ENCODE results near the gene BMI1.
A peak's percentile ranks its signal among the peaks of the same experiment; 100 is the strongest.

The BMI1 gene

GRCh38 chr10:22370320-22370719, 49.4 kb downstream of the BMI1 start:
- no peaks in the 10 kb centered on the region for H3K9me3 ChIP-seq (replicated peaks; ENCODE audit: insufficient read depth, low read length)
- H3K36me3 ChIP-seq (replicated peaks; ENCODE audit: insufficient read depth, low read length), result no peaks in the 10 kb centered on the region
- H2AFZ ChIP-seq (ENCODE audit: low read length), result peak overlapping the region; percentile 77
- H3K79me2 ChIP-seq (ENCODE audit: low read length), result no peaks in the 10 kb centered on the region
- H3K4me2 ChIP-seq (ENCODE audit: low read depth, low read length), result peak overlapping the region; percentile 52
- TF ChIP-seq EZH2 (optimal IDR thresholded peaks at IDR 0.05; ENCODE audit: low read depth, low read length) (no peak), CTCF (IDR thresholded peaks at IDR 0.05; ENCODE audit: low read length) (no peak), EZH2phosphoT487 (IDR thresholded peaks at IDR 0.05; ENCODE audit: low read length) (no peak)
- DNase-seq, result no peak
- H3K27ac ChIP-seq (ENCODE audit: low read length), result peak overlapping the region; percentile 9; the same call in 1 of the 2 replicates
- H3K27me3 ChIP-seq (replicated peaks; ENCODE audit: insufficient read depth, low read length), result no peaks in the 10 kb centered on the region
- H3K4me1 ChIP-seq (ENCODE audit: low read length), result peaks cover 34% of the 10 kb centered on the region
- H3K9ac ChIP-seq (ENCODE audit: low read length), result 0 out of 2 replicates have a peak overlapping the region, but pooled peaks have one; percentile 3
- no peaks in the 10 kb centered on the region for H4K20me1 ChIP-seq (ENCODE audit: insufficient read depth, low read length)
- H3F3A ChIP-seq (ENCODE audit: insufficient read depth, low read length), result no peaks in the 10 kb centered on the region
- H3K4me3 ChIP-seq (ENCODE audit: low read length), result no peak overlapping the region
- H3K9me2 ChIP-seq (replicated peaks; ENCODE audit: insufficient read depth, low read length), result no peaks in the 10 kb centered on the region

DNA sequence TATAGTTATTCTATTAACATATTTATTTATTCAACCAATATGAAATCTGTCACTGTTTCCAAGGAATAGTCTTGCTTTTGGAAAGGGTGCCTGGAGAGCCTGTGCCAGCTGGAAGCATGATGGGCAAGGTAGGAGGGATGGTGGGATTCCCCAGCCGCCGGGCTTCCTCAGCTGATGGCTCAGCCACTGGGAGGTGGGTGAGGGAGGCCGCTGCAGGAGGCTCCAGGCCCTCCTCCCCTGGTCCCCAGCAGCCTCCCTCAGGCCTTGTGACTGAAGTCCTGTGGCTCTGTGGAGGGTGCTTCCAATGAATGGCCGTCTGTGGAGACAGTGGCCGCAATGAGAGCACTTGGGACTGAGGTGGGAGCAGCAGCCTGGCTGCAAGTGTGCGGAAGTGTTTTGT, 51.4 kb downstream of the BMI1 start:
- H3K9ac ChIP-seq (ENCODE audit: low read length), result no peak overlapping the region
- no peak overlapping the region for H3K4me3 ChIP-seq (ENCODE audit: low read length)
- H4K20me1 ChIP-seq (ENCODE audit: insufficient read depth, low read length), result no peaks in the 10 kb centered on the region
- H3K27me3 ChIP-seq (replicated peaks; ENCODE audit: insufficient read depth, low read length), result no peaks in the 10 kb centered on the region
- no peak overlapping the region for H3K27ac ChIP-seq (ENCODE audit: low read length)
- H3K79me2 ChIP-seq (ENCODE audit: low read length), result no peaks in the 10 kb centered on the region
- no peak overlapping the region for H3K4me2 ChIP-seq (ENCODE audit: low read depth, low read length)
- no peaks in the 10 kb centered on the region for H3K9me3 ChIP-seq (replicated peaks; ENCODE audit: insufficient read depth, low read length)
- no peaks in the 10 kb centered on the region for H3K36me3 ChIP-seq (replicated peaks; ENCODE audit: insufficient read depth, low read length)
- no peak for DNase-seq
- no peak for TF ChIP-seq CTCF (IDR thresholded peaks at IDR 0.05; ENCODE audit: low read length)
- no peak for TF ChIP-seq EZH2phosphoT487 (IDR thresholded peaks at IDR 0.05; ENCODE audit: low read length)
- TF ChIP-seq EZH2 (optimal IDR thresholded peaks at IDR 0.05; ENCODE audit: low read depth, low read length), result no peak
- H3F3A ChIP-seq (ENCODE audit: insufficient read depth, low read length), result no peaks in the 10 kb centered on the region
- H3K4me1 ChIP-seq (ENCODE audit: low read length), result peaks cover 21% of the 10 kb centered on the region
- H3K9me2 ChIP-seq (replicated peaks; ENCODE audit: insufficient read depth, low read length), result no peaks in the 10 kb centered on the region
- H2AFZ ChIP-seq (ENCODE audit: low read length), result no peak overlapping the region

GRCh38 chr10:22372917-22373316, 52.0 kb downstream of the BMI1 start:
- Histone ChIP-seq H3K27me3 (replicated peaks; ENCODE audit: insufficient read depth, low read length) (no peaks in the 10 kb centered on the region), H3K27ac (ENCODE audit: low read length) (no peak overlapping the region), H3K9me2 (replicated peaks; ENCODE audit: insufficient read depth, low read length) (no peaks in the 10 kb centered on the region), H3K4me3 (ENCODE audit: low read length) (no peak overlapping the region), H3K36me3 (replicated peaks; ENCODE audit: insufficient read depth, low read length) (no peaks in the 10 kb centered on the region), H3K9me3 (replicated peaks; ENCODE audit: insufficient read depth, low read length) (no peaks in the 10 kb centered on the region), H3K4me2 (ENCODE audit: low read depth, low read length) (no peak overlapping the region), H2AFZ (ENCODE audit: low read length) (no peak overlapping the region), H3F3A (ENCODE audit: insufficient read depth, low read length) (no peaks in the 10 kb centered on the region), H3K4me1 (ENCODE audit: low read length) (peaks cover 17% of the 10 kb centered on the region), H3K9ac (ENCODE audit: low read length) (no peak overlapping the region), H4K20me1 (ENCODE audit: insufficient read depth, low read length) (no peaks in the 10 kb centered on the region), H3K79me2 (ENCODE audit: low read length) (no peaks in the 10 kb centered on the region)
- no peak for DNase-seq
- no peak for TF ChIP-seq CTCF (IDR thresholded peaks at IDR 0.05; ENCODE audit: low read length)
- TF ChIP-seq EZH2 (optimal IDR thresholded peaks at IDR 0.05; ENCODE audit: low read depth, low read length), result no peak
- TF ChIP-seq EZH2phosphoT487 (IDR thresholded peaks at IDR 0.05; ENCODE audit: low read length), result no peak

Measured in MM.1S (cell line).